ENCODE measurements around the gene DUSP10. TPM values are rescaled to one million over a fixed set of nuclear protein-coding genes. Genes with fewer than 3 reads are reported as not detected.

DUSP10 gene
- total RNA-seq, 6 donors from 2014 or later: 7.7 to 13.7 (median 11.9) TPM

GRCh38 chr1:221690858-221691257, 51.0 kb downstream of the DUSP10 start:
- Histone ChIP-seq H3K4me3 (no peak overlapping the region), H3K27me3 (no peaks in the 10 kb centered on the region), H3K27ac (no peak overlapping the region), H3K4me1 (no peaks in the 10 kb centered on the region), H3K9me3 (peaks cover 0 to 4% (median 2%) of the 10 kb centered on the region in 4 donors), H3K36me3 (no peaks in the 10 kb centered on the region)
- DNase-seq (no peak), ATAC-seq (ENCODE audit: low FRiP score in 2 of 2) (no peak)
- WGBS, 2 donors: 91 to 94% methylated on average over 1 of the region's 1 CpG
- TF ChIP-seq POLR2AphosphoS5 (IDR thresholded peaks at IDR 0.05): no peak
- no peak for TF ChIP-seq CTCF (IDR thresholded peaks at IDR 0.05)

GRCh38 chr1:221689138-221689537, 52.8 kb downstream of the DUSP10 start:
- Histone ChIP-seq H3K9me3 (peaks cover 0 to 4% (median 2%) of the 10 kb centered on the region in 4 donors), H3K27me3 (no peaks in the 10 kb centered on the region), H3K36me3 (no peaks in the 10 kb centered on the region), H3K27ac (no peak overlapping the region), H3K4me3 (no peak overlapping the region), H3K4me1 (no peaks in the 10 kb centered on the region)
- no peak for DNase-seq
- ATAC-seq (ENCODE audit: low FRiP score in 2 of 2): no peak
- TF ChIP-seq POLR2AphosphoS5 (IDR thresholded peaks at IDR 0.05) (no peak), EP300 (IDR thresholded peaks at IDR 0.05) (no peak), POLR2A (IDR thresholded peaks at IDR 0.05) (no peak), CTCF (IDR thresholded peaks at IDR 0.05) (no peak)
- WGBS, 2 donors: 82 to 90% methylated on average over 3 of the region's 3 CpGs

- DNase-seq (no peak), ATAC-seq (ENCODE audit: low FRiP score in 2 of 2) (no peak)
- TF ChIP-seq POLR2AphosphoS5 (IDR thresholded peaks at IDR 0.05) (no peak), POLR2A (IDR thresholded peaks at IDR 0.05) (no peak), CTCF (IDR thresholded peaks at IDR 0.05) (no peak), EP300 (IDR thresholded peaks at IDR 0.05) (no peak)
- H3K27ac ChIP-seq: no peak overlapping the region
- 70 to 93% methylated on average over 1 of the region's 1 CpG for WGBS, 2 donors
- H3K4me1 ChIP-seq: no peaks in the 10 kb centered on the region
- H3K9me3 ChIP-seq: peaks cover 0 to 2% (median 1%) of the 10 kb centered on the region in 4 donors
- H3K27me3 ChIP-seq: no peaks in the 10 kb centered on the region
- no peak overlapping the region for H3K4me3 ChIP-seq
- no peaks in the 10 kb centered on the region for H3K36me3 ChIP-seq
Observed at GRCh38 chr1:221688488-221688843, 53.4 kb downstream of the DUSP10 start.

- TF ChIP-seq EP300 (IDR thresholded peaks at IDR 0.05) (no peak), CTCF (IDR thresholded peaks at IDR 0.05) (no peak), POLR2AphosphoS5 (IDR thresholded peaks at IDR 0.05) (no peak), POLR2A (IDR thresholded peaks at IDR 0.05) (no peak)
- DNase-seq (no peak), ATAC-seq (ENCODE audit: low FRiP score in 2 of 2) (no peak)
- Histone ChIP-seq H3K27ac (no peak overlapping the region), H3K4me3 (no peak overlapping the region), H3K4me1 (no peaks in the 10 kb centered on the region), H3K27me3 (no peaks in the 10 kb centered on the region), H3K9me3 (no peaks in the 10 kb centered on the region), H3K36me3 (no peaks in the 10 kb centered on the region)
- WGBS, 2 donors: 69 to 81% methylated on average over 4 of the region's 4 CpGs
Observed at GRCh38 chr1:221687836-221688487, 53.9 kb downstream of the DUSP10 start.

GRCh38 chr1:221683681-221684080, 58.2 kb downstream of the DUSP10 start:
- DNase-seq (no peak), ATAC-seq (ENCODE audit: low FRiP score in 2 of 2) (no peak)
- Histone ChIP-seq H3K4me3 (no peak overlapping the region), H3K27me3 (no peaks in the 10 kb centered on the region), H3K36me3 (no peaks in the 10 kb centered on the region), H3K27ac (no peak overlapping the region), H3K4me1 (no peaks in the 10 kb centered on the region), H3K9me3 (no peaks in the 10 kb centered on the region)
- TF ChIP-seq POLR2A (IDR thresholded peaks at IDR 0.05) (no peak), POLR2AphosphoS5 (IDR thresholded peaks at IDR 0.05) (no peak), CTCF (IDR thresholded peaks at IDR 0.05) (no peak), EP300 (IDR thresholded peaks at IDR 0.05) (no peak)
- 93% methylated on average over 2 of the region's 2 CpGs for WGBS, 2 donors
